Measurements from ENCODE around the gene IFT88. TPM values are rescaled to one million over a fixed set of nuclear protein-coding genes. Genes with fewer than 3 reads are reported as not detected.

The IFT88 gene
- total and polyA plus RNA-seq, 4 donors: 7.1 to 18.7 (median 10.5) TPM

DNA sequence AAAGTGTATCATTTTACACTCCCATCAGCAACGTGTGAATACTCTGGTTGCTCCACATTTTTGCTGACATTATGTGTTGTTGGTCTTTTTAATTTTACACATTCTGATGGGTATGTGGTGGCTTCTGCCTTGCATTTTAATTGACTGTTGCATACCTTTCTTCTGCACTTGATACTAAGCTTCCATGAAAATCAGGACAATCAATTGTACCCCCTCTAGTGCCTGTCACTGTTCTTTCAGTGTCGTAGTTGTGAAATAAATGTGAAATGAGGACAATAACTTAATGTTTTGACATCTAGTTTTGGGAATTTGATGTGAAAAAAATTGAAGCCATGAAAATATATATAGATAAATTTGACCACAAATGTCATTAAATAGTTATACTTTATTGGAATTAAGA lies 6.7 kb downstream of the IFT88 start:
- Histone ChIP-seq H3K9ac (ENCODE audit: low read depth in 1 of 2, low read length in 2 of 2) (peak overlapping the region in 1 of 2 donors; percentile 13), H3K27ac (ENCODE audit: low read depth in 1 of 2, low read length in 2 of 2) (no peak overlapping the region)
- 50% methylated on average over 2 of the region's 2 CpGs for WGBS

More for the DNA sequence above, 6.7 kb downstream of the IFT88 start:
- Histone ChIP-seq H3K4me1 (ENCODE audit: control insufficient read depth in 4 of 4, insufficient read depth in 4 of 4, low read length in 3 of 4) (peaks cover 3 to 13% (median 10%) of the 10 kb centered on the region in 4 donors), H3K27me3 (ENCODE audit: control insufficient read depth in 4 of 4, insufficient read depth in 4 of 4, low read length in 3 of 4) (no peaks in the 10 kb centered on the region), H3K36me3 (ENCODE audit: control insufficient read depth in 4 of 4, insufficient read depth in 3 of 4, low read depth in 1 of 4, low read length in 3 of 4) (peaks cover 0 to 5% (median 0%) of the 10 kb centered on the region in 4 donors), H3K9me3 (ENCODE audit: control insufficient read depth in 4 of 4, low read length in 3 of 4) (no peaks in the 10 kb centered on the region), H3K4me3 (ENCODE audit: low read depth in 1 of 3, low read length in 3 of 3) (no peak overlapping the region)
- TF ChIP-seq YY1 (IDR thresholded peaks at IDR 0.05): no peak
- TF ChIP-seq FOXA2 (IDR thresholded peaks at IDR 0.05): no peak
- no peak for TF ChIP-seq REST (IDR thresholded peaks at IDR 0.05)
- TF ChIP-seq HNF4A (conservative IDR thresholded peaks at IDR 0.05): no peak
- peak; percentile 8 to 33 for TF ChIP-seq RXRA (IDR thresholded peaks at IDR 0.05)
- TF ChIP-seq ZBTB33 (IDR thresholded peaks at IDR 0.05): no peak
- peak; percentile 6 for TF ChIP-seq CTCF (IDR thresholded peaks at IDR 0.05; ENCODE audit: low read depth, low read length, missing input control)
- no peak for TF ChIP-seq NR2F2 (IDR thresholded peaks at IDR 0.05)
- peak; percentile 19 to 30 for TF ChIP-seq RAD21 (IDR thresholded peaks at IDR 0.05)
- TF ChIP-seq EGR1 (IDR thresholded peaks at IDR 0.05; ENCODE audit: low read depth in 2 of 2): no peak
- TF ChIP-seq ATF3 (IDR thresholded peaks at IDR 0.05): no peak
- no peak for TF ChIP-seq GABPA (IDR thresholded peaks at IDR 0.05 in 1 of 2, conservative IDR thresholded peaks at IDR 0.05 in 1 of 2)
- no peak for TF ChIP-seq HNF4G (IDR thresholded peaks at IDR 0.05)
- no peak for TF ChIP-seq TAF1 (conservative IDR thresholded peaks at IDR 0.05)
- TF ChIP-seq, protein P1, sequence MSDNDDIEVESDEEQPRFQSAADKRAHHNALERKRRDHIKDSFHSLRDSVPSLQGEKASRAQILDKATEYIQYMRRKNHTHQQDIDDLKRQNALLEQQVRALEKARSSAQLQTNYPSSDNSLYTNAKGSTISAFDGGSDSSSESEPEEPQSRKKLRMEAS (IDR thresholded peaks at IDR 0.05): no peak
- no peak for TF ChIP-seq JUND (IDR thresholded peaks at IDR 0.05)
- TF ChIP-seq SP1 (IDR thresholded peaks at IDR 0.05): no peak
- TF ChIP-seq FOXA1 (IDR thresholded peaks at IDR 0.05): no peak
- DNase-seq (ENCODE audit: low spot score): no peak

All from liver (tissue), 9 donors.